ENCODE results near the gene RHOF. TPM values are rescaled to one million over a fixed set of nuclear protein-coding genes. Genes with fewer than 3 reads are reported as not detected.
"Not testable (repeated sequence)": the region's sequence is repeated elsewhere in the genome, so short reads cannot be mapped to it uniquely, and the experiment has no call there.

Gene RHOF
- total RNA-seq, 2 experiments from 2014 or later = 100.0 to 105 TPM

DNA sequence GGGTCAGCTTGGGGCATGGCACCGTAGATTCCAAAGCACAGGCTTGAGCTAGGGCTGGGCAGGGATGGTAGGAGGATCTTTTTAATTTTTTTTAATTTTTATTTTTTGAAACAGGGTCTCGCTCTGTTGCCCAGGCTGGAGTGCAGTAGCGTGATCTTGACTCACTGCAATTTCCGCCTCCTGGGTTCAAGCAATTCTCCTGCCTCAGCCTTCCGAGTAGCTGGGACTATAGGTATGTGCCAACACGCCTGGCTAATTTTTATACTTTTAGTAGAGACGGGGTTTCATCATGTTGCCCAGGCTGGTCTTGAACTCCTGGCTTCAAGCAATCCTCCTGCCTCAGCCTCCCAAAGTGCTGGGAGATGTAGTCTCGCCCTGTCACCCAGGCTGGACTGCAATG, 2.7 kb downstream of the RHOF start:
- POLR2A ChIA-PET = interaction anchor here (1.3 kb wide), 1 partner anchor 9 kb away, joined by 15 read pairs; no protein-coding TSS in a partner anchor
- not testable (repeated sequence) for H3K27me3 Mint-ChIP-seq

GRCh38 chr12:121789800-121790728, 3.4 kb downstream of the RHOF start:
- peaks cover 68% of the 10 kb centered on the region for H3K4me1 Mint-ChIP-seq
- peak; percentile 57 for ATAC-seq
- POLR2A ChIA-PET = interaction anchor here (0.6 to 1.3 kb wide), 3 partner anchors 13 to 40 kb away, joined by 3 read pairs; no protein-coding TSS in a partner anchor

More for the DNA sequence above, 2.7 kb downstream of the RHOF start:
- peaks cover 50% of the 10 kb centered on the region for H3K36me3 Mint-ChIP-seq (ENCODE audit: low read depth)
- H3K4me3 Mint-ChIP-seq = peak overlapping the region; percentile 96
- intact Hi-C loops (cut with DNase I, micrococcal nuclease) = loop anchor here (1.0 to 10.0 kb wide), 6 partner anchors 11 to 1596 kb away; partner anchors contain the start of genes GCN1 (in 1 of the 2), MLXIP (in 1 of the 2), ORAI1 (in 1 of the 2) and TMEM120B (in 1 of the 2)
- H3K4me1 Mint-ChIP-seq = peaks cover 67% of the 10 kb centered on the region
- not testable (repeated sequence) for DNase-seq; ATAC-seq; H3K9me3 Mint-ChIP-seq (ENCODE audit: low read depth)
- peak overlapping the region; percentile 100 for H3K27ac Mint-ChIP-seq
- CTCF ChIA-PET = interaction anchor here (0.6 to 11.0 kb wide), 5 partner anchors 11 to 238 kb away, joined by 3 to 439 read pairs (median 40); partner anchors contain the start of genes SETD1B and TMEM120B

GRCh38 chr12:121789233-121789781, 4.2 kb downstream of the RHOF start:
- POLR2A ChIA-PET = interaction anchor here (0.6 to 1.3 kb wide), 3 partner anchors 13 to 39 kb away, joined by 3 read pairs; no protein-coding TSS in a partner anchor
- CTCF ChIA-PET = interaction anchor here (0.6 to 11.0 kb wide), 6 partner anchors 10 to 964 kb away, joined by 3 to 439 read pairs (median 3); partner anchors contain the start of gene SETD1B
- peak; percentile 65 for DNase-seq
- H3K9me3 Mint-ChIP-seq (ENCODE audit: low read depth) = no peaks in the 10 kb centered on the region
- H3K36me3 Mint-ChIP-seq (ENCODE audit: low read depth) = peaks cover 55% of the 10 kb centered on the region
- H3K4me3 Mint-ChIP-seq = peak overlapping the region; percentile 96
- intact Hi-C loops (cut with DNase I, micrococcal nuclease) = loop anchor here (1.0 to 10.0 kb wide), 2 partner anchors 162 to 325 kb away; no protein-coding TSS in a partner anchor
- H3K27me3 Mint-ChIP-seq = no peaks in the 10 kb centered on the region
- peaks cover 68% of the 10 kb centered on the region for H3K4me1 Mint-ChIP-seq
- peak; percentile 0 for ATAC-seq
- H3K27ac Mint-ChIP-seq = peak overlapping the region; percentile 100

More at GRCh38 chr12:121789800-121790728, 3.4 kb downstream of the RHOF start:
- Mint-ChIP-seq H3K4me3 (peak overlapping the region; percentile 96), H3K36me3 (ENCODE audit: low read depth) (peaks cover 51% of the 10 kb centered on the region), H3K27ac (peak overlapping the region; percentile 100), H3K27me3 (no peaks in the 10 kb centered on the region), H3K9me3 (ENCODE audit: low read depth) (no peaks in the 10 kb centered on the region)
- peak; percentile 96 for DNase-seq
- intact Hi-C loops (cut with DNase I, micrococcal nuclease) = loop anchor here (1.0 to 10.0 kb wide), 8 partner anchors 11 to 1595 kb away; partner anchors contain the start of genes GCN1 (in 1 of the 2), MLXIP (in 1 of the 2), ORAI1 (in 1 of the 2) and TMEM120B (in 1 of the 2)
- CTCF ChIA-PET = interaction anchor here (0.6 to 11.0 kb wide), 8 partner anchors 9 to 238 kb away, joined by 3 to 439 read pairs (median 3); partner anchors contain the start of genes SETD1B and TMEM120B

DNA sequence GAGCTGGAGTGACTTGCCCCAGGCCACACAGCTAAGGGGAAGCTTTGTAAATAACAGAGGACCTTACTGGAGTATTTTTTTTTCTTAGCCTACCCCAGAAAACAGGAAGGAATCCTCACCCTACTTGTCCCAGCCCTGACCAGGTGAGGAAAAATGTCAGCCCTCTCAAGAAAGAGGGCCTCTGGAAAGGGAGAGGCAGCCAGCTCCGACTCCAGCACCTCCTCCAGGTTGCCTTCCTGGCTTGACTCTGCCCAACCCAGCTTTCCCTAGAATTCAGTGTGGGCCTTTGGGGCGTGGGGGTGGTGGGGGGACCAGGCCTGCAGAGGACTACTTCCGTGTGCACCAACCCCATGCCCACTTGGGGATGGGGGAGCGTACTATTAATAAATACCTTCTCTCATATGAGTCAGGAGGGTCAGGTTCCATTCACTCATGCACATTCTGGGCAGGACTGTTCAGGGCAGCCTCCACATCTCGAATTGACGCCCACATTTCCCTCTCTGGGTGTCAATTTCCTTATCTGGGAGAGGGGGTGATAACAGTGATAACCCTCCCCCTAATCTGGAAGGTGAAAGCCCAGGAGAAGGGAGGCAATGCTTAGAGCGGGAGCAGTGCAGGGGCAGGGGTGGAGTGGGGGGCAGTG, 5.2 kb downstream of the RHOF start:
- DNase-seq (peak; percentile 37), ATAC-seq (no peak)
- Mint-ChIP-seq H3K27ac (peak overlapping the region; percentile 100), H3K4me3 (peak overlapping the region; percentile 96), H3K36me3 (ENCODE audit: low read depth) (peaks cover 58% of the 10 kb centered on the region), H3K27me3 (no peaks in the 10 kb centered on the region), H3K9me3 (ENCODE audit: low read depth) (no peaks in the 10 kb centered on the region), H3K4me1 (peaks cover 77% of the 10 kb centered on the region)
- CTCF ChIA-PET = interaction anchor here (0.6 to 10.9 kb wide), 6 partner anchors 9 to 100 kb away, joined by 3 to 343 read pairs (median 6); no protein-coding TSS in a partner anchor
- POLR2A ChIA-PET = interaction anchor here (0.6 kb wide), 2 partner anchors 9 to 375 kb away, joined by 3 to 4 read pairs; no protein-coding TSS in a partner anchor
- intact Hi-C loops (cut with DNase I, micrococcal nuclease) = loop anchor here in 1 of 2 experiments (10.0 kb wide), 1 partner anchor 323 kb away; no protein-coding TSS in a partner anchor

- Mint-ChIP-seq H3K9me3 (ENCODE audit: low read depth) (no peaks in the 10 kb centered on the region), H3K4me3 (peak overlapping the region; percentile 96), H3K27ac (peak overlapping the region; percentile 100), H3K27me3 (no peaks in the 10 kb centered on the region), H3K36me3 (ENCODE audit: low read depth) (peaks cover 61% of the 10 kb centered on the region), H3K4me1 (peaks cover 87% of the 10 kb centered on the region)
- POLR2A ChIA-PET = interaction anchor here (0.6 kb wide), 2 partner anchors 10 to 376 kb away, joined by 3 to 4 read pairs; no protein-coding TSS in a partner anchor
- ATAC-seq (no peak), DNase-seq (peak; percentile 56)
- intact Hi-C loops (cut with DNase I, micrococcal nuclease) = loop anchor here in 1 of 2 experiments (10.0 kb wide), 1 partner anchor 323 kb away; no protein-coding TSS in a partner anchor
- CTCF ChIA-PET = interaction anchor here (0.9 to 15.9 kb wide), 5 partner anchors 7 to 101 kb away, joined by 3 to 343 read pairs (median 7); partner anchors contain the start of gene RHOF
Measured at GRCh38 chr12:121787063-121788025, 6.1 kb downstream of the RHOF start.

- H3K36me3 Mint-ChIP-seq (ENCODE audit: low read depth) = peaks cover 54% of the 10 kb centered on the region
- no peaks in the 10 kb centered on the region for H3K9me3 Mint-ChIP-seq (ENCODE audit: low read depth)
- H3K27ac Mint-ChIP-seq = peak overlapping the region; percentile 87
- H3K27me3 Mint-ChIP-seq = no peaks in the 10 kb centered on the region
- DNase-seq (peak; percentile 79), ATAC-seq (no peak)
- CTCF ChIA-PET = interaction anchor here (1.3 to 15.9 kb wide), 4 partner anchors 8 to 25 kb away, joined by 7 to 343 read pairs (median 8); partner anchors contain the start of gene RHOF
- POLR2A ChIA-PET = no interaction called here
- intact Hi-C loops (cut with DNase I, micrococcal nuclease) = loop anchor here in 1 of 2 experiments (10.0 kb wide), 1 partner anchor 322 kb away; no protein-coding TSS in a partner anchor
- H3K4me1 Mint-ChIP-seq = peaks cover 92% of the 10 kb centered on the region
- peak overlapping the region; percentile 50 for H3K4me3 Mint-ChIP-seq
Measured at GRCh38 chr12:121786440-121786825, 7.1 kb downstream of the RHOF start.

GRCh38 chr12:121784460-121784859, 9.0 kb downstream of the RHOF start:
- DNase-seq = no peak
- intact Hi-C loops (cut with DNase I, micrococcal nuclease) = loop anchor here in 1 of 2 experiments (1.0 to 10.0 kb wide), 2 partner anchors 9 to 320 kb away; partner anchors contain the start of gene RHOF
- peak; percentile 4 for ATAC-seq
- POLR2A ChIA-PET = interaction anchor here (0.6 to 1.0 kb wide), 3 partner anchors 10 to 26 kb away, joined by 3 to 7 read pairs (median 4); no protein-coding TSS in a partner anchor
- Mint-ChIP-seq H3K36me3 (ENCODE audit: low read depth) (peaks cover 50% of the 10 kb centered on the region), H3K27ac (peak overlapping the region; percentile 87), H3K9me3 (ENCODE audit: low read depth) (no peaks in the 10 kb centered on the region), H3K4me1 (peaks cover 87% of the 10 kb centered on the region), H3K4me3 (peak overlapping the region; percentile 7), H3K27me3 (no peaks in the 10 kb centered on the region)
- CTCF ChIA-PET = interaction anchor here (0.7 to 15.9 kb wide), 2 partner anchors 10 to 28 kb away, joined by 4 to 343 read pairs; partner anchors contain the start of gene RHOF

DNA sequence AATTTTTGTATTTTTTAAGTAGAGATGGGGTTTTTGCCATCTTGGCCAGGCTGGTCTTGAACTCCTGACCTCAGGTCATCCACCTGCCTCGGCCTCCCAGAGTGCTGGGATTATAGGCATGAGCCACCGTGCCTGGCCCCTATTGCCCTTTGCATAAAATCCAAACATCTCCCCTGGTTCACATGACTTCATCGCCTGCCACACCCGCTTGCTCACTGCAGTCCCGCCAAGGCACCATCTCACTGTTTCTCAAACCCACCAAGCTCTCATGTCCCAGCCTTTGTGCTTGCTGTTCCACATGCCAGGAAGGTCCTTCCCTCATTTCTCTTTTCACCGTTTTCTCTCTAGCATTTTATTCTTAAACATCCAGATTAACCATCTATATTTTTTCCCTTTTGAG, 9.7 kb downstream of the RHOF start:
- Mint-ChIP-seq H3K9me3 (ENCODE audit: low read depth) (no peaks in the 10 kb centered on the region), H3K27me3 (no peaks in the 10 kb centered on the region), H3K36me3 (ENCODE audit: low read depth) (peaks cover 57% of the 10 kb centered on the region), H3K4me1 (peaks cover 85% of the 10 kb centered on the region), H3K4me3 (peak overlapping the region; percentile 7), H3K27ac (peak overlapping the region; percentile 87)
- CTCF ChIA-PET = interaction anchor here (15.9 kb wide), 1 partner anchor 10 kb away, joined by 343 read pairs; the partner anchor contains the start of gene RHOF
- DNase-seq (peak; percentile 49), ATAC-seq (no peak)
- POLR2A ChIA-PET = no interaction called here
- intact Hi-C loops (cut with DNase I, micrococcal nuclease) = loop anchor here in 1 of 2 experiments (1.0 to 10.0 kb wide), 2 partner anchors 10 to 319 kb away; partner anchors contain the start of gene RHOF

Data from activated CD4-positive, alpha-beta T cell treated with anti-CD3 and anti-CD28 coated beads for 36 hours (primary cell).